HG02885 (cell line): Measurements from ENCODE around the gene LINC00305.

Source experiments
- ATAC-seq: cut with Tn5 transposase; IDR thresholded peaks from one replicate; pipeline ENCODE4 v1.9.1; 2021; ENCODE audit warnings: mild to moderate bottlenecking; ENCODE audit not compliant: unreplicated experiment, poor library complexity

LINC00305 gene

GRCh38 chr18:64116571-64117175 lies 32.2 kb downstream of the LINC00305 start:
- ATAC-seq, result no peak

DNA sequence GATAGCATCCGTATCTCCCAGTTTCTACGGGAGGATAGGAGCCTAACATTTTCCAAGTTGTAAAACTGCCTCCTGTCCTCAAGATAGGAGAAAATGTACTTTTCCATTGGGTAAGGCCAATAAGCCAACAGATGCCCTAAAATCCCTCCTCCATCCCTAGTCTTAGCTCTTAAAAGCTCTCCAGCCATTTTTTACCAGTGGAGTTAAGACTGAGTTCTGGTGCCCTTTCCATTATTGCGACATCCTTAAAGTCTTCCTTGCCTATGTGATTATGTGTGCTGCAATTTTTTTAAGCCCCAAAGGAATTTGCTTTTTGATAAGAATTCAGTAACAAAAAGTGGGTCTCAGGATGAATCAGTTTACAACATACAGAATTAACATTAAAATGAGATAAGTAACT lies 33.0 kb downstream of the LINC00305 start:
- no peak for ATAC-seq

DNA sequence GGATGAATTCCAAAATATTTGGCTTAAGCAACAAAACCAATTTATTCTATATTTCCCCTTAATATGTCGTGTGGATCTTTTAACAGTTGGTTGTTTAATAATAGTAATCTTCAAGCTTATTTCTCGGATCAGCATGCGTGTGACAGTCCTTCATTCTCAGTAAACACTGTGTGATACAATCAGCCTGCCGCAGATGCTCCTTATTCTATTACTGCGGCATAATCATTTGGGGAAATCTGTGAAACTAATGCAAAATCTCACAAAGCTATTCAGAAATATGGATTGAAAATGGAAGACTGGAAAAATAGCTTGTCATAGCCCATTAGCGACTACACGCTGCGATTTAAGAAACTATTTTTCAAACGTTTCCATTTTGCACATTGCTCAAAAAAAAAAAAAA lies 36.9 kb downstream of the LINC00305 start:
- ATAC-seq, result no peak

DNA sequence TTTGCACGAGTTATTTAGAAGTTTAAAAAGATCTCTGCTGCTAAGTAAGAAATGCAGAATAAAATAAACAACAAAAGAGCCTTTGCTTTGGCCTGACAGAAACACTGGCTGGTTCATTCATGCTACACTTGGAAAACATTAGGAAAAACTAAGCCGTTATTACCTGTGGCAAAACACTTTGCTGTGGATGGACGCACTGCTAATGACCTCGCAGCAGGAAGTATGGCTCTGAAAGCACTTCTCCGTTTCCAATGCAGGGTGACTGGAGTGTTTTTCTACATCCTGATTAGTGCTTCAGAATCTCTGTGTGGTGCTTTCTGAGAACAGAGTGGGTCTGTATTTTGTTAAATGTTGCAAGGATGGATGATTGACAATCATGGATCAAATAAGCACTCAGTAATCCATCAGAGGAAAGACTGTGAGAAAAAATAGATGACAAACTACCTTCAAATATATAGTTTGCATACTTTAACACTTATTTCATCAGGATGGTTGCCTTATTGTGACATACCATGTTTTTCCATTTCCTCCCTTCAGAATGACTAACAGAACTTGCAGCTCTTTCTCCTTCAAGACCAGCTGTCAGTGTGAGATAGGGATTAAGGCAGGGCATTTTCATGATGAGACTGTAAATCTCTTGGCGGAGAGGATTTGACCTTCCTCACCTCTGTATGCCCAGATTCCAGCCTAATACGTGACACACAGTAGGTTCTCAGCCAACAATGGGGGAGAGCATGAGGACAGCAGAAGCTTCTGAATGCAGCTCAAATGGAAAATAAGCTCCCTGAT lies 38.0 kb downstream of the LINC00305 start:
- ATAC-seq, result no peak

- no peak for ATAC-seq
Measured at GRCh38 chr18:64103986-64104385, 44.9 kb downstream of the LINC00305 start.

GRCh38 chr18:64100116-64100922 lies 48.6 kb downstream of the LINC00305 start:
- peak; percentile 61 for ATAC-seq

DNA sequence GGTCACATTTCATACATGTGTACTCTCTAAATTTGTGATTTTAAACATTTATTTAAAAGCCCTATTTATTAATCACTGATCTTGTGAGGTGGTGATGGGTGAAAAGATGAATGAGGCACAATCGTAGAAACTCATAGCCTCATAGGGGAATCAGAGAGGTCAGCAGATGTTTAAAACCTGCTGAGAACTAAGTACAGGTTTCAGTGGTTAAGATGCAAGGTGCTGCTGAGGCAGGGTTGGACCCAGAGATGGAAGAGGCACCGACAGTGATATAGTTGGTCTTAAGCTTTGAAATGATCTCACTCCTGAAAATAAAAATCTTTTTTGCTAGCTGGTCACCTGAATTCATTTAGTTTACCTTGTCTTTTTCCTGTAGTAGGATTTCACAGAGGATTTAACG lies 49.6 kb downstream of the LINC00305 start:
- no peak for ATAC-seq

- ATAC-seq, result no peak
Measured at GRCh38 chr18:64097497-64097896, 51.4 kb downstream of the LINC00305 start.

GRCh38 chr18:64095056-64095455 lies 53.8 kb downstream of the LINC00305 start:
- ATAC-seq, result no peak

DNA sequence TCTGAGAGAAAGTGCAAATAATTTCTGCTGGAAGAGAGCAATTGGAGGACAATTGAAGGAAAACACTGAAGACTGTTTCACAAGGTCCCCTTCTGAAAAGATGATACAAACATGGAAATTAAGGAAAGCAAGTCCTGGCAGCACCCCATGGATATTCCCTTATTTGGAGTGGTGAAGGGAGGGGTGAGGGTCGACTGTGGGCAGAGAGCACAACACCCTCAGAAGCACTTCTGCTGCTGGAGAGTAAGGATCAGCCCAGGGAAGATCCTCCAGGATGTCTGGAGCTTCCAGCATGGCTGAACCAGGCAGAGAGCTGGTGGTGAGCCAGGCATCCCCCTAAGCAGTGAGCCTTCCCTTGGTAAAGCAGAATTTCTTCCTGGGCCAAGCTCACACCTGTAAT lies 54.7 kb downstream of the LINC00305 start:
- ATAC-seq, result no peak

- no peak for ATAC-seq
Measured at GRCh38 chr18:64091526-64091925, 57.4 kb downstream of the LINC00305 start.

DNA sequence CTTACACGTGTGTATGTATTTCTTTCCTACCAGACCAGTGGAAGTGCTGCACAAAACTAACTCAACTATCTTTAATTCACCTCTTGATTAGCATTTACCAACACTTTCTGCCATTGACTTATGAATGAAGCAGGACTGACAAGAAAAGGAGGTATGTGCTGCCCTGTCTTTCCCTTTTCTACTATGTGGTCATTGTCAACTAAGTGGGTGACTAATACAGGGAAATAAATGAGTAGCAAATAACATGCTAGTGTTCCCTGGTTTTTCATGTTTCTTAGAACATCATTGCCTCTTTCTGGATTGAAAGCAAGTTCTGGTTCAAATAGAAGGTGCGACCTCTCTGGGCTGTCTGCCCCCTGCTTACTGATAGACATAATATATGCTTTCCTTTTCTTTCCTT lies 58.0 kb downstream of the LINC00305 start:
- ATAC-seq, result peak; percentile 57

GRCh38 chr18:64083916-64084315 lies 65.0 kb downstream of the LINC00305 start:
- no peak for ATAC-seq

- no peak for ATAC-seq
Measured at GRCh38 chr18:64082513-64082912, 66.4 kb downstream of the LINC00305 start.

- ATAC-seq, result no peak
Measured at GRCh38 chr18:64082054-64082453, 66.8 kb downstream of the LINC00305 start.

GRCh38 chr18:64073971-64074370 lies 74.9 kb downstream of the LINC00305 start:
- ATAC-seq, result no peak

DNA sequence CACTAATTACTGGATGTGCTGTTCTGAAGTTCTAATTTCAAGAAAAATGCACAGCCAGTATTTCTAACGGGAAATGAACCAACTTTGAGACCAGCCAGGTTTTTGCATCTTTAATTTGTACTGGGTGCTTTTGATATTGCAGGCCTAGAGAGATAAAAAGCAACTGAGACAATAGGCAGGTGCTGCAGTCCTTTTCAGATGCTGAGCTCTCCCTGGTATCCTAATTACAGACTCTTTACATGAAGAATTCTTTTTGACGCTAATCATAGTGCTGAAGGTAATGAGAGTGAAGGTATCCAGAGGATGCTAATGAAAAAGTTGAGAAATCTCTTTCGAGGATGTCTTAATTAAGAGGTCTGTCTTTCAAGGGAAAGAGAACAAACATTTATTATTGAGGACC lies 93.9 kb downstream of the LINC00305 start:
- ATAC-seq, result no peak

GRCh38 chr18:64053246-64053645 lies 95.6 kb downstream of the LINC00305 start:
- no peak for ATAC-seq

DNA sequence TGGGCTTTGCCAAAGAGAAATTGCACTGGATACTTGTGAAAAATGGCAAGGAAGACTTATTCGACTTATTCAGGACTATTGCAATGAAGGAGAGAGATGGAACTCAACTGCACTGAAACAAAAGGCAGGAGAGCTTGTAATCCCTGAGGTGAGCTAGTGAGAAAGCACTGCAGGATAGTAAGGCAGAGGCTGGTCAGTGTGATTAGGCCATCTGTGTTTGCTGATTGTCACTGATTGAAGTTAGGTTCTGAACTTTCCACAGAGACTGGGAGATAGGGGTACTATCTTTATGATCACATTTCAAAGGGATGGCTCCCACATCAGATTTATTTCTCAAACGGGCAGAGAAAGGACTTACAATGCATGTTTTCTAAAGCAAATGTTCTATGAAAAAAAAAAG lies 96.1 kb downstream of the LINC00305 start:
- no peak for ATAC-seq

- no peak for ATAC-seq
Measured at GRCh38 chr18:64044616-64045015, 104.3 kb downstream of the LINC00305 start.

GRCh38 chr18:64042728-64043358 lies 106.0 kb downstream of the LINC00305 start:
- no peak for ATAC-seq
